Cerebellar cortex (tissue), 1 donor: Measurements from ENCODE around the gene ACTN1.

Source experiments
- DNase-seq: peaks from one replicate; pipeline ENCODE4 v3.0.0-alpha.2; 2015; ENCODE audit warnings: low spot score

Gene ACTN1

GRCh38 chr14:68951035-68951797, 27.9 kb downstream of the ACTN1 start:
- no peak for DNase-seq

GRCh38 chr14:68950111-68950510, 29.0 kb downstream of the ACTN1 start:
- no peak for DNase-seq

GRCh38 chr14:68949601-68949965, 29.5 kb downstream of the ACTN1 start:
- DNase-seq, result no peak

- DNase-seq, result no peak
Measured at GRCh38 chr14:68948686-68949600, 30.2 kb downstream of the ACTN1 start.

GRCh38 chr14:68947802-68948201, 31.3 kb downstream of the ACTN1 start:
- DNase-seq, result no peak

GRCh38 chr14:68946489-68946822, 32.6 kb downstream of the ACTN1 start:
- DNase-seq, result no peak

GRCh38 chr14:68945585-68946488, 33.3 kb downstream of the ACTN1 start:
- DNase-seq, result no peak

GRCh38 chr14:68945190-68945584, 33.9 kb downstream of the ACTN1 start:
- no peak for DNase-seq

- no peak for DNase-seq
Measured at GRCh38 chr14:68944162-68944561, 34.9 kb downstream of the ACTN1 start.

- no peak for DNase-seq
Measured at GRCh38 chr14:68943107-68943506, 36.0 kb downstream of the ACTN1 start.

GRCh38 chr14:68942296-68943035, 36.6 kb downstream of the ACTN1 start:
- DNase-seq, result no peak

GRCh38 chr14:68941820-68942219, 37.3 kb downstream of the ACTN1 start:
- peak; percentile 36 for DNase-seq

- no peak for DNase-seq
Measured at GRCh38 chr14:68940614-68941185, 38.4 kb downstream of the ACTN1 start.

- DNase-seq, result peak; percentile 31
Measured at GRCh38 chr14:68939893-68940613, 39.0 kb downstream of the ACTN1 start.

- DNase-seq, result no peak
Measured at GRCh38 chr14:68939181-68939892, 39.8 kb downstream of the ACTN1 start.

GRCh38 chr14:68938271-68939150, 40.6 kb downstream of the ACTN1 start:
- DNase-seq, result no peak

GRCh38 chr14:68937471-68938270, 41.4 kb downstream of the ACTN1 start:
- DNase-seq, result no peak

- DNase-seq, result no peak
Measured at GRCh38 chr14:68936980-68937379, 42.1 kb downstream of the ACTN1 start.
